ENCODE results near the gene CYB5B. TPM values are rescaled to one million over a fixed set of nuclear protein-coding genes. Genes with fewer than 3 reads are reported as not detected.

The CYB5B gene
- total and polyA plus RNA-seq, 8 donors = 101 to 119 (median 107) TPM

DNA sequence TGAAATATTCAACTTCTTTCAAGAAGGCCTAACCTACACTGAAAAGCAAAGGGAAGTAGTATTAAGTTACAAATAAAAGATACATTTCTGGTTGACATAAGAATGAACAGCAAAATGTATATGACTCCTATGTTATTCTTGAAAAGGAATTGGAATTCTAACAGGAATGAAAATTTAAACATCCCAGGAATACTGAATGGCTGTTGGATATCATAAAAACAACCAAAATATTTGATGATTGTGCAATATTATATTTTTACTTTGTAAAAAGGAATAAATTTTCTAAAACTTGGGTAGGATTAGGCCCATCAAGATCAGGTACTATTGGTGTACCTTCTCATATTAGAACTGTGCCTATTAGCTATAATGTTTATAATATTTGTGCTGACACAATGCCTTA lies 50.0 kb downstream of the CYB5B start:
- peaks cover 0 to 19% of the 10 kb centered on the region in 2 donors for H3K4me1 ChIP-seq
- H3K9me3 ChIP-seq = no peaks in the 10 kb centered on the region
- DNase-seq (no peak), ATAC-seq (no peak)
- intact Hi-C loops (cut with DNase I) = no loop called here
- H3K36me3 ChIP-seq = no peaks in the 10 kb centered on the region
- no peak overlapping the region for H3K27ac ChIP-seq
- no peak for TF ChIP-seq CTCF (IDR thresholded peaks at IDR 0.05)
- no peak overlapping the region for H3K4me3 ChIP-seq
- H3K27me3 ChIP-seq = peaks cover 0 to 60% of the 10 kb centered on the region in 2 donors

GRCh38 chr16:69476920-69477443 lies 52.6 kb downstream of the CYB5B start:
- no peak for TF ChIP-seq CTCF (IDR thresholded peaks at IDR 0.05)
- intact Hi-C loops (cut with DNase I) = no loop called here
- Histone ChIP-seq H3K9me3 (no peaks in the 10 kb centered on the region), H3K4me3 (no peak overlapping the region), H3K36me3 (no peaks in the 10 kb centered on the region), H3K4me1 (peaks cover 4 to 14% of the 10 kb centered on the region in 2 donors), H3K27me3 (peaks cover 0 to 48% of the 10 kb centered on the region in 2 donors), H3K27ac (no peak overlapping the region)
- no peak for ATAC-seq
- no peak for DNase-seq

DNA sequence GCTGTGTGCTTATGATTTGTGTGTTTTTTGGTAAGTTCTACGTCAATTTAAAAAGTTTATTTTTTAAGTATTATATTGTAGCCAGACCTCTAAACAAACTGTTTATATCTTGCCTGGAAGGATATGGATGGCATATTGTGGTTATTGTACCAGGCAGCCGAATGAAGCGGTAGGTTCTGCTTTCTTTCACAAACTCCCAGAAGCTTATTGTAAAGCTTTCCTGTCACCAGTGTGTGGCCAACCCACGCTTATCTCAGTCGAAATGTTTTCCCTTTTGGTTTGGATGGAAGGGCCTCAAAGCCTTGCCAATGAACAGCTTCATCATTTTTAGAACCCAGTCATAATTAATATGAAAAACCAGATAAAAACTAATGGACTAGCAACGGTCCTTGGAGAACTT lies 53.1 kb downstream of the CYB5B start:
- no peak for DNase-seq
- Histone ChIP-seq H3K36me3 (no peaks in the 10 kb centered on the region), H3K4me1 (peaks cover 9 to 20% of the 10 kb centered on the region in 2 donors), H3K4me3 (no peak overlapping the region), H3K27ac (no peak overlapping the region), H3K9me3 (no peaks in the 10 kb centered on the region), H3K27me3 (peaks cover 0 to 48% of the 10 kb centered on the region in 2 donors)
- intact Hi-C loops (cut with DNase I) = no loop called here
- no peak for ATAC-seq
- TF ChIP-seq CTCF (IDR thresholded peaks at IDR 0.05) = no peak

DNA sequence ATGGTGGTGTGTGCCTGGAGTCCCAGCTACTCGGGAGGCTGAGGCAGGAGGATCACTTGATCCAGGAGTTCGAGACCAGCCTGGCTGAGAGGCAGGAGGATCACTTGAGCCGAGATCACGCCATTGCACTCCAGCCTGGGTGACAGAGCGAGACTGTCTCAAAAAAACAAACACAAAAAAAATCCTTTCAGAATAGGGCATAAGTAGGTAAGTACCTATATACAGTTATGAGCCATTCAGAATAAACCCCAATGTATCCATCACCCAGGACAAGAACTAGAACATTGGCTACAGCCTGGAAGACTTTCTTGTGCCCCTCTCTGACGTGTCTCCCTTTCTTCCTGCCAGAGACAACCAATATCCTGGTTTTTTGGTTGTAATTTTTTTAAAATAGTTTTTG lies 54.3 kb downstream of the CYB5B start:
- intact Hi-C loops (cut with DNase I) = no loop called here
- peaks cover 10 to 22% of the 10 kb centered on the region in 2 donors for H3K4me1 ChIP-seq
- TF ChIP-seq CTCF (IDR thresholded peaks at IDR 0.05) = no peak
- H3K9me3 ChIP-seq = no peaks in the 10 kb centered on the region
- no peak for ATAC-seq
- DNase-seq = no peak
- peaks cover 0 to 39% of the 10 kb centered on the region in 2 donors for H3K27me3 ChIP-seq
- no peak overlapping the region for H3K4me3 ChIP-seq
- H3K36me3 ChIP-seq = no peaks in the 10 kb centered on the region
- H3K27ac ChIP-seq = no peak overlapping the region

DNA sequence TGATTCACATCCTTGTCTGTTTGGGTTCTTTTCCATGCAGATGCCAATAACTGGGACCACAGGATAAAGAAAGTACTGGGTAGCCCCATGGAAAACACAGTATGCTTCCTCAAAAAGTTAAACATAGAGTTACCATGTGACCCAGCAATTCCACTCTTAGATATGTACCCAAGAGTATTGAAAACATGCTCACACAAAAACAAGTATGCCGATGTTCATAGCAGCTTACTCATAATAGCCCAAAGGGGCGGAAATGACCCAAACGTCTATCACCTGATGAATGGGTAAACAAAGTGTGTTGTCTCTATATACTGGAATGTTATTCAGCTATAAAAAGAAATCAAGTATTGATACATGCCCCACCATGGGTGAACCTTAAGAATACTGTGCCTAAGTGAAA lies 55.4 kb downstream of the CYB5B start:
- Histone ChIP-seq H3K4me3 (no peak overlapping the region), H3K36me3 (no peaks in the 10 kb centered on the region), H3K27me3 (peaks cover 0 to 39% of the 10 kb centered on the region in 2 donors), H3K27ac (no peak overlapping the region), H3K9me3 (no peaks in the 10 kb centered on the region), H3K4me1 (peaks cover 10 to 22% of the 10 kb centered on the region in 2 donors)
- intact Hi-C loops (cut with DNase I) = no loop called here
- DNase-seq (no peak), ATAC-seq (no peak)
- no peak for TF ChIP-seq CTCF (IDR thresholded peaks at IDR 0.05)
